Stimulated activated CD8-positive, alpha-beta memory T cell treated with anti-CD3 and anti-CD28 coated beads, Interleukin-12 subunit alpha, Interleukin-12 subunit beta, amount 100 ng/mL, for 24 hours (primary cell): Measurements from ENCODE around the gene CAPN12.
"Not testable (repeated sequence)": the region's sequence is repeated elsewhere in the genome, so short reads cannot be mapped to it uniquely, and the experiment has no call there.

ENCODE experiments used
- DNase-seq: peaks from one replicate; pipeline ENCODE4 v3.0.0-alpha.2; 2020; ENCODE audit errors: extremely low read depth

CAPN12 gene

GRCh38 chr19:38771569-38771968, 27.3 kb upstream of the CAPN12 start:
- not testable (repeated sequence) for DNase-seq

GRCh38 chr19:38770949-38771275, 26.6 kb upstream of the CAPN12 start:
- DNase-seq: not testable (repeated sequence)

- DNase-seq: not testable (repeated sequence)
Measured at GRCh38 chr19:38770228-38770948, 26.1 kb upstream of the CAPN12 start.

GRCh38 chr19:38769635-38770211, 25.4 kb upstream of the CAPN12 start:
- DNase-seq: peak; percentile 69

GRCh38 chr19:38766276-38767047, 22.2 kb upstream of the CAPN12 start:
- no peak for DNase-seq

GRCh38 chr19:38765214-38765613, 20.9 kb upstream of the CAPN12 start:
- DNase-seq: no peak

GRCh38 chr19:38763795-38764220, 19.5 kb upstream of the CAPN12 start:
- no peak for DNase-seq

- DNase-seq: not testable (repeated sequence)
Measured at GRCh38 chr19:38761884-38762389, 17.7 kb upstream of the CAPN12 start.

GRCh38 chr19:38760805-38761517, 16.7 kb upstream of the CAPN12 start:
- DNase-seq: not testable (repeated sequence)

GRCh38 chr19:38759590-38760003, 15.3 kb upstream of the CAPN12 start:
- no peak for DNase-seq

- DNase-seq: not testable (repeated sequence)
Measured at GRCh38 chr19:38754196-38754595, 9.9 kb upstream of the CAPN12 start.

GRCh38 chr19:38753783-38754182, 9.5 kb upstream of the CAPN12 start:
- DNase-seq: not testable (repeated sequence)

GRCh38 chr19:38745316-38745715, 1.0 kb upstream of the CAPN12 start:
- no peak for DNase-seq

GRCh38 chr19:38744874-38745273, 600 bp upstream of the CAPN12 start:
- no peak for DNase-seq

- no peak for DNase-seq
Measured at GRCh38 chr19:38743394-38744297, 628 bp downstream of the CAPN12 start.

- no peak for DNase-seq
Measured at GRCh38 chr19:38742906-38743305, 1.4 kb downstream of the CAPN12 start.

GRCh38 chr19:38742296-38742695, 2.0 kb downstream of the CAPN12 start:
- DNase-seq: no peak

- DNase-seq: no peak
Measured at GRCh38 chr19:38741670-38742069, 2.6 kb downstream of the CAPN12 start.

- no peak for DNase-seq
Measured at GRCh38 chr19:38740932-38741331, 3.3 kb downstream of the CAPN12 start.

- DNase-seq: no peak
Measured at GRCh38 chr19:38740257-38740592, 4.0 kb downstream of the CAPN12 start.
